Type B pancreatic cell (in vitro differentiated cells): ENCODE data around the gene SH2D5. TPM values are rescaled to one million over a fixed set of nuclear protein-coding genes. Genes with fewer than 3 reads are reported as not detected.

Source experiments
- DNase-seq: peaks from one replicate; pipeline ENCODE4 v3.0.0; 2021; ENCODE audit warnings: mixed read lengths; ENCODE audit not compliant: unreplicated experiment; ENCODE audit errors: extremely low spot score
- H3K27ac Mint-ChIP-seq: 2 replicates; pipeline ENCODE4 v1.8.0; 2021; ENCODE audit warnings: mild to moderate bottlenecking, mixed read lengths
- H3K27me3 Mint-ChIP-seq: 2 replicates; pipeline ENCODE4 v1.8.0; 2021; ENCODE audit warnings: mixed read lengths
- H3K36me3 Mint-ChIP-seq: 2 replicates; pipeline ENCODE4 v1.8.0; 2021; ENCODE audit warnings: mixed read lengths
- H3K4me1 Mint-ChIP-seq: one replicate; pipeline ENCODE4 v1.8.0; 2021; ENCODE audit warnings: mixed read lengths; ENCODE audit not compliant: unreplicated experiment
- H3K4me3 Mint-ChIP-seq: 2 replicates; pipeline ENCODE4 v1.8.0; 2021; ENCODE audit warnings: mild to moderate bottlenecking, mixed read lengths
- H3K9me3 Mint-ChIP-seq: 2 replicates; pipeline ENCODE4 v1.8.0; 2021; ENCODE audit warnings: mixed read lengths
- total RNA-seq: library from RNA; stranded (reverse); gene quantifications from 2 replicates; pipeline ENCODE4 v1.2.1, GENCODE V29; 2021; ENCODE audit warnings: low replicate concordance
- TF ChIP-seq, protein P1 (sequence below): fragments of 200-600 bp; sonication (generic); conservative IDR thresholded peaks from 2 replicates; pipeline ENCODE4 v1.5.0; 2021; ENCODE audit warnings: antibody characterized with exemption, mild to moderate bottlenecking

SH2D5 gene
- total RNA-seq, 1 donor from 2014 or later = 1.4 TPM

DNA sequence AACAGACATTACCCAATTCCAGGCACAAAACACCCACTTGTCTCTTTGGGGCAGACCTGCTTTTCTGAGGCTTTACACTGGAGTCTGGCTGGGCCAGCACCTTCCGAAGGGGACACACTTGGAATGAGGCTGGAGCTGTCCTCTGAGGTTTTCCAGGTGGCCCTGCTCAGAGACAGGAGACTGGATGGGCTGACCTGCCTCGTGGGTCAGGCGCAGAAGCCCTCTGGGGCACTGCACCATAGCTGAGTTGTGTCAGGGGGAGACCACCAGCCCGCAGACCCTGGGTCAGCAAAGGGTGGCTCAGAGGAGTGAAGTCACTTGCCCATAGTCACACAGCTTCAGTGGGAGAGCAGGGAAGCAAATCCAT, 1.8 kb downstream of the SH2D5 start:
- Mint-ChIP-seq H3K36me3 (no peaks in the 10 kb centered on the region), H3K27ac (no peak overlapping the region), H3K4me1 (peaks cover 8% of the 10 kb centered on the region), H3K9me3 (no peaks in the 10 kb centered on the region), H3K4me3 (peak overlapping the region; percentile 70), H3K27me3 (peaks cover 53% of the 10 kb centered on the region)
- TF ChIP-seq, protein P1, sequence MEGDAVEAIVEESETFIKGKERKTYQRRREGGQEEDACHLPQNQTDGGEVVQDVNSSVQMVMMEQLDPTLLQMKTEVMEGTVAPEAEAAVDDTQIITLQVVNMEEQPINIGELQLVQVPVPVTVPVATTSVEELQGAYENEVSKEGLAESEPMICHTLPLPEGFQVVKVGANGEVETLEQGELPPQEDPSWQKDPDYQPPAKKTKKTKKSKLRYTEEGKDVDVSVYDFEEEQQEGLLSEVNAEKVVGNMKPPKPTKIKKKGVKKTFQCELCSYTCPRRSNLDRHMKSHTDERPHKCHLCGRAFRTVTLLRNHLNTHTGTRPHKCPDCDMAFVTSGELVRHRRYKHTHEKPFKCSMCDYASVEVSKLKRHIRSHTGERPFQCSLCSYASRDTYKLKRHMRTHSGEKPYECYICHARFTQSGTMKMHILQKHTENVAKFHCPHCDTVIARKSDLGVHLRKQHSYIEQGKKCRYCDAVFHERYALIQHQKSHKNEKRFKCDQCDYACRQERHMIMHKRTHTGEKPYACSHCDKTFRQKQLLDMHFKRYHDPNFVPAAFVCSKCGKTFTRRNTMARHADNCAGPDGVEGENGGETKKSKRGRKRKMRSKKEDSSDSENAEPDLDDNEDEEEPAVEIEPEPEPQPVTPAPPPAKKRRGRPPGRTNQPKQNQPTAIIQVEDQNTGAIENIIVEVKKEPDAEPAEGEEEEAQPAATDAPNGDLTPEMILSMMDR = no peak
- no peak for DNase-seq

DNA sequence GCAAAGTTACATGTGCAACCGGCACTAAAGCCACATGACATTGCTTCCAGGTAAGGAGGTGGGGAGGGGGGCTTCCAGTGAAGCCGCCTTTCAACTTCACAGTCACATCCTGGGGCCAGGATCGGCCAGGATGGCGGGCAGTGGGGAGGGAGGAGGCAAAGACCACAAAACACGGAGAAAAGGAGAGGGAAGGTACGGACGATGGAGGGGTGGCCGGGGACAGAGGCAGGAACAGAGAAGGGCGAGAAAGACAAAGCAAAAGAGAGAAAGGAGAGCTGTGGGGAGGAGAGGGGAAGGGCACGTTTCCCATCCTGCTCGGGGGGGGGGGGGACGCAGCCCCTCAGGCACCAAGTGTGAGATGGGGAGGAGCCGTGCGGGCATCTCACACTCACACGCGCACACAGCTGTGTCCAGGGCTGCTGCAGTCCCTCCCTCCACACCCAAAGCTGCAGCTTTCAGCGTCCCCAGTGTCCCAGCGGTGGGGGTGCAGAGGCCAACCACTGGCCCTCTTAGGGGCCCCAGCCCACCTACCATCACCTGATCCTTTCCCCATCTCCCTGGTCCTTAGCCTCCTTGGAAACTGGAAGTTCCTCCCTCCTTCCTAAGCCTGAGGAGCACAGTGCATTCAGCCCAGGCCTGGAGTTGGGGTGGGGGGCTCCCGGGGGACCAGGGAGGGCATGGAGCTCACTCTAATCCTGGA, 2.4 kb downstream of the SH2D5 start:
- peak; percentile 45 for DNase-seq
- Mint-ChIP-seq H3K27ac (peak overlapping the region; percentile 62), H3K4me3 (peak overlapping the region; percentile 77), H3K27me3 (peaks cover 53% of the 10 kb centered on the region), H3K9me3 (no peaks in the 10 kb centered on the region), H3K36me3 (no peaks in the 10 kb centered on the region), H3K4me1 (peaks cover 8% of the 10 kb centered on the region)
- TF ChIP-seq, protein P1 = no peak

DNA sequence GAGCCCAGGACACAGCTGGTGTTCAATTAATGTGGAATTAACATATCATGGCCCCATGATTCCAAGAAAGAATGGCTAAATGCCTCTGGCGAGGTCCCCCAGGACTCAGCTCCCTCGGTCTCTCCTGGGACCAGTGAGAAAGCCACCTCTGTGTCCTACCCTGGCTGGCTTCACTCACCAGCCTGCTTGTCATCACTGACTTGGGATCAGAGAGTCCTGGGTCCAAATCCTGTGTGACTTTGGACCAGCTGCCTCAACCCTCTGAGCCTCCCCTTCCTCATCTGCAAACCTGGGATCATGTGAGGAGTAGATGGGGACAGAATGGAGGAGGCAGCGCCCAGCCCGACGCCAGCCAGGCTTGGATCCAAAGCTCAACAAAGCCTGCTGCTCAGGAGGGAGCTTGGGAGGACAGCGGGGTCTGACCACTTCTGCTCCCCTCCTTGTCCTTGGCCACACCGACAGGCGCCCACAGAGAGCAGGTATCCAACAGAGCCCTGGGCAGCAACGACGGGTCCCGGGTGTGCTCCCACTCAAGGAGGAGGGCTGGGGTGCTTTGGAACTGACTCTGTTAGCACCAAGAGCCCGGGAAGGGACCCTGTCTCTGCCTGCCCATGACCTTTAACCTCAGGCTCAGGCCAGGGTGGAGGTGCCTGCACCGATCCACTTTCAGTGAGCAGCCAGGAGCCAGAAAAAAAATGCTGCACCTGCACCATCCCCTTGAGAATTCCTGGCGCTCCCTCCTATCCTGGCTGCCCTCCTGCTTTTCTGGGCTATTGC, 3.2 kb downstream of the SH2D5 start:
- TF ChIP-seq, protein P1 = no peak
- DNase-seq = peak; percentile 66
- peaks cover 53% of the 10 kb centered on the region for H3K27me3 Mint-ChIP-seq
- peaks cover 8% of the 10 kb centered on the region for H3K4me1 Mint-ChIP-seq
- H3K27ac Mint-ChIP-seq = peak overlapping the region; percentile 62
- H3K4me3 Mint-ChIP-seq = peak overlapping the region; percentile 77
- H3K9me3 Mint-ChIP-seq = no peaks in the 10 kb centered on the region
- no peaks in the 10 kb centered on the region for H3K36me3 Mint-ChIP-seq

DNA sequence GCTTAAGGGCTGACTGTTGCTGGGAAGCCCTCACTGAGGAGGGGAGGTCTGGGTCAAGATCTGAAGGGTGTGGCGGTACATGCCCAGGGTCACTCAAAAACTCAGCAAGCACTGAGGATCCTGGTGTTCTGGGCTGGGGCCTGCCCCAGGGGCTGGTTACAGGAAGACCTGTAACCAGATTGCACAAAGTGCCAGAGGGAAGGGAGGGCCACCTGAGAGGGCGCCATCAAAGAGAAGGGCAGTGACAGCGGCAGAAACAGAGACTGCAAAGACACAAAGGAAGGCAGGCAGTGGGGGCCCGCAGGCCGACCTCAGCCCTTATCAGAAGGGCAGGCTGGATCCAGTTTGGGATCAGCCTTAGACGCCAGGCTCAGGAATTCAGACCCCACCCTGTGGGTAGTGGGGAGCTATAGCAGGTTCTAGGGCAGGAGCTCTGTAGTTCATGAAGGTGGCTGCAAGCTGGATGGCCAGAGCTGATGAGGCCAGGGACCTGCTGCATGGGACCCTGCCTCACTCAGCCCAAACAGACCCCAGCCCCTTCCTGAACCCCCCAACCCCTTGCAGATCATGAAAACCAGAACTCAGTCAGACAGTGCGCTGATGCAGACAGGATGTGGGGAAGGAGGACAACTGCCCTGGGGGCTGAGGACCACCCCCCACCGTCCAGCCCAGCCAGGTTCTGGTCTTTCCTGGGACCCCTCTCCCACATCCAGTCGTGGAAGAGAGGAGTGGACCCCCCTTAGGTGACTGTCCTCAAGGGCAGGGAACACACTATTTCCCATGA, 3.9 kb downstream of the SH2D5 start:
- TF ChIP-seq, protein P1 = no peak
- Mint-ChIP-seq H3K36me3 (no peaks in the 10 kb centered on the region), H3K4me3 (peak overlapping the region; percentile 32), H3K27ac (peak overlapping the region; percentile 57), H3K9me3 (no peaks in the 10 kb centered on the region), H3K4me1 (peaks cover 5% of the 10 kb centered on the region), H3K27me3 (peaks cover 47% of the 10 kb centered on the region)
- peak; percentile 66 for DNase-seq

DNA sequence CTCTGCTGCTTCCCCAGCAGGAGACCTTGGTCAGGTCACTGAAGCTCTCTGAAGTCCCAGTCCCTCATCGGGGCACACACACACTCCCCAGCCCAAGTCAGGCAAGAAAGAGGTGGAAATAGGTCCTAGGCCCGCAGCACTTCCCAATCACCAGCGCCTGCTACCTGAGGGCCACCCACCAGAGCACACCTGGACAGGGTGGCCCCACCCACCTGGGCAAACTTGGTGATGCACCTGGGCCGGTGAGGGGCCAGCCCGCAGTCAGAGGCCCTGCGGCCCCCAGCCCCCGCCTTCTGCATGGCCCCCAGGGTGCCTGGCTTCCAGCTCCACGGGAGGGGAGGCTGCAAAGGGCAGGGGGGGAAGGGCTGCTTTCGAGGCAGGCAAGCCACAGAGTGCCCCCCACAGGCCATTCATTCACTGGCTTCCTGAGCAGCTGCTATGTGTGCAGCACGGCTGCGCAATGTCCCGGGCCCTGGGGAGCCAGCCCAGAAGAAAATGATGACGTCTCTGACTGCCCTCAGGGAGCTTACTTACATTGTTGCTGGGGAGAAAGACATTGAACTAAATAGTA, 4.7 kb downstream of the SH2D5 start:
- peak overlapping the region; percentile 57 for H3K27ac Mint-ChIP-seq

More for the DNA sequence above, 4.7 kb downstream of the SH2D5 start:
- Mint-ChIP-seq H3K9me3 (no peaks in the 10 kb centered on the region), H3K4me1 (peaks cover 5% of the 10 kb centered on the region), H3K4me3 (peak overlapping the region; percentile 32), H3K27me3 (peaks cover 39% of the 10 kb centered on the region), H3K36me3 (no peaks in the 10 kb centered on the region)
- DNase-seq = peak; percentile 65
- TF ChIP-seq, protein P1 = peak; percentile 28
